HepG2 (cell line): ENCODE data around the gene CCND1. TPM values are rescaled to one million over a fixed set of nuclear protein-coding genes. Genes with fewer than 3 reads are reported as not detected.
A peak's percentile ranks its signal among the peaks of the same experiment; 100 is the strongest.

Source experiments
- AGO2 ChIP-seq: fragments of 200-400 bp; formaldehyde crosslinking; optimal IDR thresholded peaks from 2 replicates; pipeline ENCODE3; 2017; ENCODE audit warnings: mild to moderate bottlenecking, low read depth, low read length, moderate library complexity
- ARID2 ChIP-seq: sonication (generic); formaldehyde crosslinking; IDR thresholded peaks from 2 replicates; pipeline ENCODE4 v1.8.1; 2022; ENCODE audit warnings: mild to moderate bottlenecking, missing genetic modification reagents, borderline replicate concordance
- GATAD2A ChIP-seq: IDR thresholded peaks from 2 replicates; pipeline ENCODE4 v1.6.1; 2016
- GRHL1 ChIP-seq: sonication (generic); formaldehyde crosslinking; conservative IDR thresholded peaks from 2 replicates; pipeline ENCODE4 v1.8.0; 2022; ENCODE audit warnings: missing genetic modification reagents
- HMGXB4 ChIP-seq, 2 experiments: sonication (generic) in 1 of 2; formaldehyde crosslinking in 1 of 2; IDR thresholded peaks; 2 replicates each; pipeline versions ENCODE4 v1.4.0 to v1.6.1; 2018 to 2020; ENCODE audit warnings: missing genetic modification reagents in 2 of 2, borderline replicate concordance in 1 of 2, low read depth in 1 of 2, mild to moderate bottlenecking in 1 of 2, missing biosample characterization in 1 of 2
- HOXA5 ChIP-seq: sonication (generic); formaldehyde crosslinking; IDR thresholded peaks from 2 replicates; pipeline ENCODE4 v1.4.0; 2020; ENCODE audit warnings: missing genetic modification reagents
- IRF9 ChIP-seq: sonication (generic); formaldehyde crosslinking; IDR thresholded peaks from 2 replicates; pipeline ENCODE4 v1.8.0; 2022; ENCODE audit warnings: missing genetic modification reagents, mild to moderate bottlenecking, borderline replicate concordance
- KLF6 ChIP-seq: IDR thresholded peaks from 2 replicates; pipeline ENCODE4 v1.8.0; 2016; ENCODE audit warnings: missing biosample characterization, missing genetic modification reagents
- NFYC ChIP-seq: IDR thresholded peaks from 2 replicates; pipeline ENCODE4 v1.6.1; 2016; ENCODE audit warnings: missing genetic modification reagents, missing compliant biosample characterization
- NPAS2 ChIP-seq: sonication (generic); formaldehyde crosslinking; IDR thresholded peaks from 2 replicates; pipeline ENCODE4 v1.8.0; 2022; ENCODE audit warnings: mild to moderate bottlenecking, missing genetic modification reagents, borderline replicate concordance
- PATZ1 ChIP-seq: sonication (generic); formaldehyde crosslinking; IDR thresholded peaks from 2 replicates; pipeline ENCODE4 v1.4.0; 2020; ENCODE audit warnings: missing genetic modification reagents
- RBFOX2 ChIP-seq: fragments of 200-400 bp; formaldehyde crosslinking; IDR thresholded peaks from 2 replicates; pipeline ENCODE4 v1.6.1; 2017; ENCODE audit warnings: low read depth, mild to moderate bottlenecking, low read length
- RFX1 ChIP-seq: fragments of 450-650 bp; IDR thresholded peaks from 2 replicates; pipeline ENCODE4 v1.6.1; 2017
- SETDB1 ChIP-seq: sonication (generic); formaldehyde crosslinking; IDR thresholded peaks from 2 replicates; pipeline ENCODE4 v1.5.1; 2020; ENCODE audit warnings: missing genetic modification reagents, mild to moderate bottlenecking, borderline replicate concordance
- TEAD3 ChIP-seq: optimal IDR thresholded peaks from 2 replicates; pipeline ENCODE3; 2016; ENCODE audit warnings: borderline replicate concordance
- ZKSCAN1 ChIP-seq: fragments of 150-350 bp; IDR thresholded peaks from 2 replicates; pipeline ENCODE4 v1.6.1; 2014; ENCODE audit warnings: low read length
- ZNF10 ChIP-seq: sonication (generic); formaldehyde crosslinking; IDR thresholded peaks from 2 replicates; pipeline ENCODE4 v1.4.0; 2020; ENCODE audit warnings: mild to moderate bottlenecking, low read depth, missing genetic modification reagents, borderline replicate concordance
- ZNF329 ChIP-seq: sonication (generic); formaldehyde crosslinking; IDR thresholded peaks from 2 replicates; pipeline ENCODE4 v1.9.0; 2021; ENCODE audit warnings: low read depth, mild to moderate bottlenecking, missing genetic modification reagents
- ZNF337 ChIP-seq: sonication (generic); formaldehyde crosslinking; IDR thresholded peaks from 2 replicates; pipeline ENCODE4 v1.5.1; 2020; ENCODE audit warnings: missing genetic modification reagents, low read depth, mild to moderate bottlenecking, borderline replicate concordance
- ZNF800 ChIP-seq: sonication (generic); formaldehyde crosslinking; IDR thresholded peaks from 2 replicates; pipeline ENCODE4 v1.4.0; 2020; ENCODE audit warnings: missing genetic modification reagents
- polyA plus RNA-seq, 8 experiments: library from polyadenylated mRNA; depleted of rRNA in 3 of 8; stranded (reverse) in 7 of 8; unstranded in 1 of 8; fragments of >200 nt; fragmentation: Illumina TruSeq in 4 of 8; extraction: Trizol in 4 of 8; gene quantifications; 2 replicates each; pipeline versions ENCODE4 v1.2.1 to v1.2.3, GENCODE V29; 2011 to 2016; ENCODE audit warnings: low read depth in 4 of 8, missing spikeins in 1 of 8, mixed read lengths in 1 of 8; ENCODE audit not compliant: insufficient read depth in 1 of 8
- total RNA-seq, 5 experiments: library from RNA; depleted of rRNA; stranded (reverse); fragments of >200 nt; fragmentation: Illumina TruSeq; extraction: Trizol; gene quantifications; 2 replicates each; pipeline ENCODE4 v1.2.3, GENCODE V29; 2016; ENCODE audit warnings: low read depth in 1 of 5

CCND1 gene
- total and polyA plus RNA-seq, 2 of the 13 experiments (the other 11 are each of a cell fraction or from before 2014, with no cell fraction given): 107 to 136 TPM

- no peak for TF ChIP-seq GRHL1 (CRISPR knock-in tag)
- no peak for TF ChIP-seq KLF6 (CRISPR knock-in tag)
- no peak for TF ChIP-seq PATZ1
- TF ChIP-seq HOXA5 (CRISPR knock-in tag): no peak
- TF ChIP-seq TEAD3 (CRISPR knock-in tag): no peak
- TF ChIP-seq SETDB1 (CRISPR knock-in tag): no peak
- TF ChIP-seq NFYC: no peak
- no peak for TF ChIP-seq GATAD2A (CRISPR knock-in tag)
- no peak for TF ChIP-seq ZNF329 (CRISPR knock-in tag)
- peak in 1 of 2 experiments; percentile 50; a peak in 1 of 4 replicates for TF ChIP-seq HMGXB4 (CRISPR knock-in tag; IDR thresholded peaks at IDR 0.05; ENCODE audit: borderline replicate concordance in 1 of 2, low read depth in 1 of 2)
- TF ChIP-seq ZNF10 (CRISPR knock-in tag): no peak
- no peak for TF ChIP-seq RFX1
- TF ChIP-seq NPAS2 (CRISPR knock-in tag): no peak
- peak; percentile 21 for TF ChIP-seq AGO2
- TF ChIP-seq ZNF337 (CRISPR knock-in tag): no peak
- TF ChIP-seq RBFOX2: peak; percentile 49; the same call in 1 of the 2 replicates
- no peak for TF ChIP-seq IRF9
- no peak for TF ChIP-seq ARID2 (CRISPR knock-in tag)
- 0 out of 2 replicates have a peak, but pooled peaks have one; percentile 30 for TF ChIP-seq ZNF800 (CRISPR knock-in tag)
- no peak for TF ChIP-seq ZKSCAN1
Measured at GRCh38 chr11:69641681-69642548, 959 bp downstream of the CCND1 start (continued).
